COLO829 (cell line): ENCODE data around the gene VRK2.
"Not testable (repeated sequence)": the region's sequence is repeated elsewhere in the genome, so short reads cannot be mapped to it uniquely, and the experiment has no call there.

Source experiments
- DNase-seq: peaks from one replicate; pipeline ENCODE4 v3.0.0; 2012; ENCODE audit warnings: low spot score

VRK2 gene

DNA sequence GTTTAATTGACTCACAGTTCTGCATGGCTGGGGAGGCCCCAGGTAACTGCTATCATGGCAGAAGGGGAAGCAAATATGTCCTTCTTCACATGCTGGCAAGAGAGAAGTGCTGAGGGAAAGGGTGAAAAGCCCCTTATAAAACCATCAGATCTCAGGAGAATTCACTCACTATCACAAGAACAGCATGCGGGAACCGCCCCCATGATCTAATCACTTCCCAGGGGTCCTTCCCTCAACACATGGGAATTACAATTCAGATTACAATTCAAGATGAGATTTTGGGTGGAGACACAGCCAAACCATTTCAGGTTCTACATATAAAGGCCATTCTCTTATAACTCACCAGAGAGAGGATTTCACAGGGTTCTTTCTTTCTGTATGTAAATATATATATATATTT, 62.9 kb downstream of the VRK2 start:
- DNase-seq: no peak

GRCh38 chr2:58110765-58111164, 64.2 kb downstream of the VRK2 start:
- no peak for DNase-seq

- not testable (repeated sequence) for DNase-seq
These were observed 67.0 kb downstream of the VRK2 start for GRCh38 chr2:58113563-58113962.

- no peak for DNase-seq
These were observed 74.1 kb downstream of the VRK2 start for GRCh38 chr2:58120626-58121229.

DNA sequence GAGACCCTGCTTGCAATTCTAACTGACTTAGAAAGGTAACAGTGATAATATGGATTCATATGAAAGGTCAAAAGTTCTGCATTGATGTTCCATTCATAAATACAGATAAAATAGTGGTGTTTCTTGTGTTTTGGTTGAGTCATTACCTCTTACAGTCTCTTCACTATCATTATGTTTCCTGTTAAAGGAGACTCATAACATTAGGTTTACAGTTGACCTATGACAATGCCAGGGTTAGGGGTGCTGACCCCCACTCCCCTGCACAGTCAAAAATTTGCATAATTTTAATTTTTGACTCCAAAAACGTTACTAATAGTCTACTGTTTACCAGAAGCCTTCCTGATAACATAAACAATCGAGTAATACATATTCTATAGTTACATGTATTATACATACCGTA, 75.4 kb downstream of the VRK2 start:
- DNase-seq: no peak

DNA sequence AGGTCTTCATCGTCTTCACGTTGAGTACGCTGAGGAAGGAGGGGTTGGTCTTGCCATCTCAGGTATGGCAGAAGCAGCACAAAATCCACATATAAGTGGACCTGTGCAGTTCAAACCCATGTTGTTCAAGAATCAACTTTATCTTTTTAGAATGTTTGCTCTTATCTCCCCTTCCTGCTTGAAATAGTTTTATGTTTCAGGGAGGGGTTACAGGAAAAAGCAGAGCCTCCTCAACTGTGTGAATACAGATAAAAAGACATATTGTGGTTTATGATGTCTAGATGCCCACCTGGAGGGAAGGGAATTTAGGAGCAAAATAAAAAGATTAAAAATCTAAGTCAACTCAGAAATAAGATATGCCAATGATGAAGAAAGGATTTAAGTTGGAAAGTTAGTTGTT, 75.9 kb downstream of the VRK2 start:
- DNase-seq: no peak

GRCh38 chr2:58127111-58127510, 80.5 kb downstream of the VRK2 start:
- DNase-seq: no peak

- no peak for DNase-seq
These were observed 83.6 kb downstream of the VRK2 start for GRCh38 chr2:58130238-58130637.

GRCh38 chr2:58131191-58132011, 84.8 kb downstream of the VRK2 start:
- no peak for DNase-seq

DNA sequence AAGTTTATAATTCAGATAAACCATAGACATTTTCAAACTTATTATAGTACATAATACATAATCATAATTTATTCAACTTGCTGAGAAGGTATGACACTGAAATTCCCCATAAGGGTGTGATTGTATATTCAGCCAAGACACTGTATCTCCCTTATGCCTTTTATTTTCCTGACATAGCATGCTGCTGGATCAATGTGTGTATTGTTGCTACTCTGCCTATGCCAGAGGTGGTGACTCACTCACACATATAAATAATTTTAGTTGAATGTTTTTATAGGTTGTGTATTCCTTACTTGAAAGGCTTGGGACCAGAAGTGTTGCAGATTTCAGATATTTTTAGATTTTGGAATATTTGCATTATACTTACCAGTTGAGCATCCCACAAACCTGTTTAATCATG, 86.8 kb downstream of the VRK2 start:
- peak; percentile 77 for DNase-seq

GRCh38 chr2:58135861-58136260, 89.3 kb downstream of the VRK2 start:
- DNase-seq: no peak

- DNase-seq: no peak
These were observed 90.6 kb downstream of the VRK2 start for GRCh38 chr2:58137221-58137620.

DNA sequence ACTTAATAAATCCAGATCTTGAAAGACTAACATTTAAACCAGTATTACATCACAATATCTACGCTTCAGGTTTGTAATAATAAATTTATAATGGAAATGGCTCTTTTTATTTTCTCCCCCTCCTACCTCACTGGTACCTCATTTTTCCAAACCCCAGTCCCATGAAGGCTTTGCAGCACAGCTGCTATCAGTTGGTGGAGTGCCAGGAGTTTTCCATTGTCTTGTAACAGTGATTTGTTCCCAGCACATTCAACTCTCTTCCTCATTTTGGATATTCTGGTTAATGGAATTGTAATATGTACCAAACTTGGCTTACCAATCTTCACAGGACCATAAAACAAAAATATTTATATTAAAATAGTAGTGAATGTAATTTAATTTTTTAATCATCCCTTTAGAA, 91.2 kb downstream of the VRK2 start:
- DNase-seq: no peak

DNA sequence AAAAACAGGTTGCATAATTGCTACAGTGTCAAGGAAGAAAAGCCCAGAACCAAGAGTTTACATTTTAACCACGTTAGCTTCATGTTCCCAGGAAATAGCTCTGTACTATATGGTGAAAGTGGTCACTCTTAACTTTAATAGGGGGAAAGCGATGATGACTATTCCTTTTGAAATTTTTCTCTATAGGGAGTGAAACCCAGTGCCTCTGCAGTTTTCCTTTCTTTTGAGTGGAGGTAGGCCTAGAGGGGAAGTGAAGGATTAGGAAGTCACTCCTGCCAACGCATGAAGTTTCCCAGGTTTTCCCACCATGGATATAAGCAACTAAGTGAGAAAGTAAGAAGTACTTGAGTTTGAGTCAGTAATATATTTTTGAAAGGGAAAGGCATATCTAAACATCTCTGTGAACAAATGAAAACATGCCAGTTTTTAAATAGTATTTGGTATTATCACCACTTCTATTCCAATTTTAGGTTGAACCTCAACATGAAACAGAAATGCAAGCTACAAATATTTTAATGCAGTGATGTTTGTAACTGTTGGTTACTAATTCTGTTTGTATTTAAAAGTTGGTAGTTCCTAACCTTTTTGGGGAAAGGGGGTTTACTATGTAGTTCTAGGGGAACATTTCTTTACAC, 91.9 kb downstream of the VRK2 start:
- no peak for DNase-seq

- DNase-seq: no peak
These were observed 94.0 kb downstream of the VRK2 start for GRCh38 chr2:58140508-58141072.

GRCh38 chr2:58145769-58146168, 99.2 kb downstream of the VRK2 start:
- not testable (repeated sequence) for DNase-seq

GRCh38 chr2:58146707-58147106, 100.1 kb downstream of the VRK2 start:
- DNase-seq: no peak

DNA sequence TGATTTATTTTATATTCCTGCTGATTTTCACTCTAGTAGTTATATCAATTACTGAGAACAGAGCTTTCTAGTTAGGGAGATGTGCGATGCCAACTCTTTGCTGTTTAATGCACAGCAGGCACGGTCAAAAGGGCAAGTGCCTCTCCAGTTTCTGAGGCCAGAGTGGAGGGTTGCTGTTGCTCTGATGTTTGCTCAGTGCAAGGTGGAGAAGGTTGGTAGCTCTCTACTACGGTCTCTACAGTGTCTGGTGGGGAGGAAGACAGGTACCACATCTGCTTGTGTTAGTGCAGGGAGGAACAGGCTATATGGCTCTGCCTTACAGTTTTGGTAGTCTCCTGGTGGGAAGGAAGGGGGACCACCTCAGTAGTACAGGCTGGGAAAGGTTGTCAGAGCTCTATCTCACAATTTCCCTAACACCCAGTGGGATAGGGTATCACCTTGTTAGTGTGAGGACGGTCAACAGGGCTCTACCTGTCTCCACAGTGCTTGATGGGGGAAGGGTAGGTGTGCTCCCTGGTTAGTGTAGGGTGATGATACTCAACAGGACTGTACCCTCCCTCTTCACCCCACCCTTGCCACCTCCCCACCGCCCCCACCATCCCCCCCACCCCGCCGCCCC, 108.7 kb downstream of the VRK2 start:
- DNase-seq: no peak

- DNase-seq: no peak
These were observed 110.2 kb downstream of the VRK2 start for GRCh38 chr2:58156780-58157179.

DNA sequence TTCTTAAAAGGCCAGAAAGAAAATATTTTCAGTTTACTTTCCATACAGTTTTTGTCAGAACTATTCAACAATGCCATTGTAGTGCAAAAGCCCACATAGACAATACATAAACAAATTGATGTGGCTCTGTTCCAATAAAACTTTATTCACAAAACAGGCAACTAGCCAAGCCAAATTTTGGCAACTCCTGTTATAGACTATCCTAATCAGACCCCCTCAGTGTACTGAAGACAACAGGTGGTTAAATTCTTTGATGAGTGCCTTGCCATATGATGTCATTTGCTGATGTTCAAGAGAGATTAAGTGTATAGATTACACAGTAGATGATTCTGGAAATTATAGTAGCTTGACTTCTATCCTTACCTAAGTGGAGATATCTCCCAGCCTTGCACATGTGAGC, 111.1 kb downstream of the VRK2 start:
- no peak for DNase-seq

DNA sequence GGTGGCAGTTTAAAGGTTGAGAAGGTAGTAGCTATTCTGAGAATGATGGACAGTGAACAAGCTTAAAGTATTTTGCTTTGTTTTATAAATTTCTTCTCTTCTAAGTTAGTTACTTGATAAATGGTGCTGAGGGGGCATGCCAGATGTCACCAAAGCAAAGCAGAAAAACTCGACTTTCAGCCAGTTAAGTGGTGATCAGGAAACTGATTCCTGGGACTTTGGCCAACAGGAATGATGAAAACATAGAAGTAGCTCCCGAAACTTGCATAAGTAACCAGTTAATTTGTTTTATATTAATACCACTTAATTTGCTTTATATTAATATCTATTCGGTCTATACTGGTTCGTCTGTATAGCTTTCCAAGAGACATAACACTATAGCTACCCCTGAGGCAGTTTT, 111.9 kb downstream of the VRK2 start:
- DNase-seq: no peak

- no peak for DNase-seq
These were observed 117.3 kb downstream of the VRK2 start for GRCh38 chr2:58163913-58164312.

- DNase-seq: not testable (repeated sequence)
These were observed 121.5 kb downstream of the VRK2 start for GRCh38 chr2:58168130-58168529.
